Activated CD8-positive, alpha-beta T cell treated with anti-CD3 and anti-CD28 coated beads, Interleukin-2, amount 10 ng/mL, durations not matched to agents 7 days and 5 days (primary cell): ENCODE measurements around the gene TMEM164. TPM values are rescaled to one million over a fixed set of nuclear protein-coding genes. Genes with fewer than 3 reads are reported as not detected.

Source experiments
- ATAC-seq: fragments of 150-1000 bp; cut with Tn5 transposase; one replicate; pipeline ENCODE4 v1.10.0; 2021; ENCODE audit warnings: moderate library complexity
- CTCF ChIA-PET: fragments of 350-600 bp; sonication (Branson Sonifier 250); formaldehyde crosslinking; loops from one replicate; lab custom pipeline; 2021; ENCODE audit warnings: antibody characterized with exemption; lab: Charles Lee
- POLR2A ChIA-PET: fragments of 350-600 bp; sonication (Branson Sonifier 250); formaldehyde crosslinking; loops from one replicate; lab custom pipeline; 2021; ENCODE audit warnings: antibody characterized with exemption; lab: Charles Lee
- DNase-seq: peaks from one replicate; pipeline ENCODE4 v3.0.0-alpha.2; 2020
- H3K27ac Mint-ChIP-seq: one replicate; pipeline ENCODE4 v1.8.0; 2021; ENCODE audit warnings: mild to moderate bottlenecking, mixed read lengths
- H3K27me3 Mint-ChIP-seq: one replicate; pipeline ENCODE4 v1.8.0; 2021; ENCODE audit warnings: low read depth, mixed read lengths
- H3K36me3 Mint-ChIP-seq: one replicate; pipeline ENCODE4 v1.8.0; 2021; ENCODE audit warnings: low read depth, mixed read lengths
- H3K4me1 Mint-ChIP-seq: one replicate; pipeline ENCODE4 v1.8.0; 2021; ENCODE audit warnings: low read depth, mixed read lengths
- H3K4me3 Mint-ChIP-seq: one replicate; pipeline ENCODE4 v1.8.0; 2021; ENCODE audit warnings: mild to moderate bottlenecking, mixed read lengths
- H3K9me3 Mint-ChIP-seq: one replicate; pipeline ENCODE4 v1.8.0; 2022; ENCODE audit warnings: mixed read lengths; ENCODE audit not compliant: insufficient read depth
- microRNA-seq: library from miRNA; unstranded; fragments of <30 nt; microRNA quantifications from one replicate; pipeline ENCODE4 v1.2.0, GENCODE V29; 2022
- total RNA-seq, 2 experiments: library from RNA; stranded (reverse); gene quantifications; one replicate each; pipeline ENCODE4 v1.2.3, GENCODE V29; 2021

TMEM164 gene
- total RNA-seq, 2 experiments from 2014 or later = 17.5 to 24.1 TPM

DNA sequence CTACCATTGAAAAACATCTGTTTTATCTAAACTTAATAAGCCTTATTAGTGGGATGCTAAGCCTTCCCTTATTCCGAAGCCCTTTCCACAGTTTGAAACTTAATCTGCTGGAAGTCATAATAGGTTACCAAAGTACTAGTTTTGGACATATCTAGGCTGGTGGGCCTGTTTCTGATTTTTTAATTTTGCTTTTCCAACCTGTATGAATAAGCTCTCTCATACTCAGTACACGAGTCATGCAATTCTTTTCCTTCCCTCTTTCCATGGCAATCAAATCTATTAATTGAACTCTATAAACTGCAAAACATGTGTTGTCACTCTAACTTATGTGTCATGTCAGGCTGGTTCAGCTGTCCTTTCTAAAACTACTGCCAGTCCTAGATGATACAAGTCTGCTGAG lies 224.0 kb downstream of the TMEM164 start:
- no peaks in the 10 kb centered on the region for H3K9me3 Mint-ChIP-seq
- no peak overlapping the region for H3K4me3 Mint-ChIP-seq
- peaks cover 21% of the 10 kb centered on the region for H3K4me1 Mint-ChIP-seq
- CTCF ChIA-PET = interaction anchor here (1.2 kb wide), 1 partner anchor 11 kb away, joined by 3 read pairs; no protein-coding TSS in a partner anchor
- H3K27me3 Mint-ChIP-seq = no peaks in the 10 kb centered on the region
- H3K36me3 Mint-ChIP-seq = peaks cover under 1% of the 10 kb centered on the region
- ATAC-seq (no peak), DNase-seq (no peak)
- no peak overlapping the region for H3K27ac Mint-ChIP-seq
- POLR2A ChIA-PET = no interaction called here

Small RNAs within 50 kb of the gene (microRNA-seq; reads per million reads assigned to microRNA genes)
- gene MIR3978 (not detected), gene MIR652 (3,487 reads per million, percentile 90 among the genes with 10 or more reads in this experiment)
